Germinal center (tissue), 1 donor: ENCODE data around the gene HOXB13.

Experiments used
- DNase-seq: peaks from one replicate; pipeline ENCODE4 v3.0.0; 2012; ENCODE audit warnings: mixed read lengths, low spot score

Gene HOXB13

DNA sequence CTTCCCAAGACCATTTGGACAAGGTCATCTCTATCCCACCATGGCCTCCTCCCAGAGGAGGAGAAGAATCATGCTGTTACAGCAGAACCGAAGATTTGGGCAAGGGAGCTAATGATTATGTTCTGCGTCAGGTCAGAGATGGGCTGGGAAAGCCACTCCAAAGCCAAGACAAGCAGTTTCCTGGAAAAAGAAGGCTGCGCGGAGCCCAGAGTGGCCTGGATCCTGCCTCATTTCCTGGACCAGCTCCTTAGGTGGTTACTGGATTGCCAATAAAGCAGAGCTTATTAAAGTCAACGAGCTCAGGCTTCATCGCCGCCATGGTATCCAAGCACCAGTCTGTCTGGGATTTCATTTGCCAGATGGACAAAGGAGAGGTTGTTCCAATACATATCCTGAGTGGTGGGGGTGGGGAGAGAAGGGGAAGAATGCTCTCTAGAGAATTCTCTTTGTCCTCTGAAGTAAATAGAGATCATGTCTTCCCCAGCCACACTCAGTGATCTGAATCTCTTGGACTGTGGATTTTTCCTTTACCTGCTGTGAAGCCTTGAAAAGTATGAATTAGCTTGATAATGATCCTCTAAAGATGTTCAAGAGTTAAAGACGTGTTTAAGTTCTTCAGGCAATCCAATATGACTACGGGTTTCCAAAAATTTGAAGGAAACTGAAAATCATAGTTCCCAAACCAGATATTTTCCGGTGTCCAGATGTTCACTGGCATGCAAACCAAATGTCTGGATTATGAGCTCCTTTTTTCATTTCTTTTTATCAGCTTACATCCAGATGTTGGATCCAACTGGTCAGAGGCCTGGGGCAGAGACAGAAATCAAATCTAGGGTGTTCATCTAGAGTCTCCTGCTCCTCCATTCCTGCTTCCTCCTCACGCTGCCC, 23.9 kb downstream of the HOXB13 start:
- DNase-seq = no peak

DNA sequence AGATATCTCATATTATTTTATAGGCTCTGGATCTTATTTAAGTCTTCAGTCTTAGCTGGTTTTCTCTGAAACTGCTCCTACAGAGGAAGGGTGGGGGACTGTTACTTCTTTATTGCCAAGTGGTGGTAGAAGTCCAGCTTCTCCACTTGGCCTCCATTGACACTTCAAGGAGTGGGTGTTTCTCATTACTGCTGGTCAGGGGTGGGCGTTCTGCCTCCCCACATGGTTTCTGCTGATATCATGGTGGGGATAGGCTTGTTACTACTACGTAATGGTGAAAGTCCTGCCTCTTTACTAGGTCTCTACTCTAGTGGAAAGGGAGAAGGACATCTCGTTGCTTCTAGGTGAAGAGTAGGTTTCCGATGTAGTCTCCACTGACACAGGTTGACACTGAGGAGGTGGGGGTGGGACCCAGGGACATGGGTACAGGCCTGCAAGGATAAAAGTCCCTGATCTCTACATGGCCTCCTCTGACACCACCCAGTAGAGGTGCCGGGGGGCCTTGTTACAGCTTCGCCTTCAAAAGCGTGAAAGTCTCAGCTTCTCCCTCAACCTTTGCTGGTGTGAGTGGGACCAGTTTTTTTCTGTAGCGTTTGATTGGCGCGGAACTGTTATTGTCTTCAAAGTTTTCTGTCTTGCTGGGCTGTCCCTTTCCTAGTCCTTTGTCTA, 26.6 kb downstream of the HOXB13 start:
- no peak for DNase-seq

DNA sequence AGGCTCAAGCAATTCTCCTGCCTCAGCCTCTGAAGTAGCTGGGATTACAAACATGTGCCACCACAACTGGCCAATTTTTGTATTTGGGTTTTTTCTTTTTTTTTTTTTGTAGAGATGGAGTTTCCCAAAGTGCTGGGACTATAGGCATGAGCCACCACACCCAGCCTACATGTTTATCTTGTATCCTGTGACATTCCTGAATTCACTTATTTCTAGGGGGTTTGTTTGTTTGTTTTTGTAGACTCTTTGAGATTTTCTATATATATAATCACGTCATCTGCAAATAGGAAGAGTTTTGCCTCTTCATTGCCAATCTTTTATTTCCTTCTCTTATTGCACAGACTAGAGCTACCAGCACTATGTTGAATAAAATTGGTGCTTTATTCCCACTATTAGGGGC, 35.4 kb downstream of the HOXB13 start:
- no peak for DNase-seq

GRCh38 chr17:48692049-48692448, 36.5 kb downstream of the HOXB13 start:
- DNase-seq = no peak

GRCh38 chr17:48690655-48691054, 37.9 kb downstream of the HOXB13 start:
- no peak for DNase-seq

DNA sequence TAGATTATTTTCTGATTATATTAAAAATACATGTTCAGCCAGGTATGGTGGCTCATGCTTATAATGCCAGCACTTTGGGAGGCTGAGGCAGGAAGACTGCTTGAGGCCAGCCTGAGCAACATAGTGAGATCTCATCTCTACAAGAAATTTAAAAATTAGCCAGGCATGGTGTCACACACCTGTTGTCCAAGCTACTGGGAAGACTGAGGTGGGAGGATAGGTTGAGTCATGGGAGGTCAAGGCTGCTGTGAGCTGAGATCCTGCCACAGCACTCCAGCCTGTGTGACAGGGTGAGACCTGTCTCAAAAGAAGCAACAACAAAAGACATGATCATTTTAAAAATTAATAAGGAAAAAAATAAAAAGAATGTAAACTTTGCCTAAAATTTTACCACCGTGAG, 46.9 kb downstream of the HOXB13 start:
- no peak for DNase-seq

DNA sequence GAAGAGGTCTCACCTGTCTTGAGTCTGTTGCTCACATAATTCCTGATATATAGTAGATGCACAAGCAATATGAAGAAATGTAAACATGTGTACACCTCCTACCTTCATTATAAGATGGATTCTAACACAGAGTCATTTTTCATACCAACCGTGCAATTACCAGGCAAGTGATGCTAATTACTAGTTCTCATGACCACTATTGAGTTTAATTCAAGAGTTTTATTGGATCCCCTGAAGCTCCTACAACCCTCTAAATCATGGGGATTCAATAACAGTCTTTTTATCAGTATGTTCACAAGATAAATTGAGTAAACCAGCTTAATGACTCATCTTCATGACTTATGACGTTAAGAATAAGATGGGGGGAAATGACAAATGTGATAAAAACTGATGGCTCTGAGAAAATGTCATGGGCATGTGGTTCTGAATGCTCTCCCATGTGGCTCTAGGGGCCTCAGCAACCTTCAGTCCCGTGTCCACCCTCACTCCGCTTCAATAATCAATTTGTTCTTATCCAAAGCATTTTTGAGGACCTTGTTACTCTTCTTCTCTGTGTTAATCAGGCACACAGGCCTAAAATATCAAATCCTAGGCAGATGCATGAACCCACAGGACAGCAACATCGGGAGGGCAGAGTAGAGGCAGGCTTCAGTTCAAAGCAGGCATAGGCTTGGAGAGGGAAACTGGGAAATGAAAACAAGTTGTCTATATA, 49.0 kb downstream of the HOXB13 start:
- DNase-seq = no peak

DNA sequence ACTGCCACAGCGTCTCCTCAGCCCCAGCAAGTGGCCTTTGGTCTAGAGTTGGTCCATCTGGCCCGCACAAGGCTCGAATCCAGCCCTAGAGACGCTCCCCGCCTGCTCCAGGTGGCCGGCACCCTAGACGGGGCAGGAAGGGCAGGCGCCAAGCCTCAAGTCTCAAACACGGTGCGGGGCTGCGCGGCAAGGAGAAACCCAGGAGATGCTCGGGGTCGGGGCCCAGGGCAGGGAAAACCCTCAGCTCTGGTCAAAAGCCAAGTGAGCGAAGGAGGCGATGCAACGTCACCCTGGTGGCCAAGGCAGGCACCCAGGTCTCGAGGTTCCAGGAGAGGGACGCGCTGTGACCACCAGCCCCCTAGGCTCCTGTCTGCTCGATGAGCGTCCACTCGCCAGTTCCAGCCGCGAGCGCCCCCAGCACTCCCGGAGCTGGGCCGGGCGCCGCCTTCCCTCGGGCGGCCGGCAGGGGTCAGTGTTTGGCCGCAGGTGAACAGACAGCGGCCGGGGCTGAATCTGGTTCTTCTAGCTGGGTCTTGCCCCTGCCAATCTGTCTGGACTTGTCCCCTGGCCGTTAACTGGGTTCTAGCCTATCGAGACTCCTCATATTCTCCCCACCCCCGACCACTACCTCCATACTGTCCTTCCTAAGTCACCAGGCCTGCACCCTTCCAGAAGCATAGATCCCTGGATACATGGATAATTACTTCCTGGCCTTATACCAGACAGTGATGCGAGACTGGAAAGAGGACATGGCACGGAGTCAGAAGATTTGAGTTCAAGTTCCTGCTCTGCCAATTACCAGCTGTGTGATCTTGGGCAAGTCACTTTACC, 50.2 kb downstream of the HOXB13 start:
- peak; percentile 78 for DNase-seq

DNA sequence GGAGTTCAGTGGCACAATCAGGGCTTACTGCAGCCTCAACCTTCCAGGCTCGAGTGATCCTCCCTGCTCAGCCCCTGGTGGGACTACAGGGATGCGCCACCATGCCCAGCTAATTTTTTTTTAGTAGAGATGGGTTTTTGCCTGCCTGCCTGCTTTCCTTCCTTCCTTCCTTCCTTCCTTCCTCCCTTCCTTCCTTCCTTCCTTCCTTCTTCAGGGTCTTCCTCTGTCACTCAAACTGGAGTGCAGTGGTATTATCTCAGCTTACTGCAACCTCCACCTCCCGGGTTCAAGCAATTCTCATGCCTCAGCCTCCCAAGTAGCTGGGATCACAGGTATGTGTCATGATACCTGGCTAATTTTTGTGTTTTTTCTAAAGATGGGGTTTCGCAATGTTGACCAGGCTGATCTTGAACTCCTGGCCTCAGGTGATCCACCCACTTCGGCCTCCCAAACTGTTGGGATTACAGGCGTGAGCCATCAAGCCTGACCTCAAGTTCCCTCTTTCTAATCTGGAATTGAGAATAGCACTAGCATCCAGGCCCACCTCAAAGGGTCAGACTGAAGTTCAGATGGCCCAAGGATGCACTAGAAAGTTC, 51.5 kb downstream of the HOXB13 start:
- DNase-seq = no peak
